CD14-positive monocyte (primary cell): ENCODE data around the gene SORBS2. TPM values are rescaled to one million over a fixed set of nuclear protein-coding genes. Genes with fewer than 3 reads are reported as not detected.

Source experiments
- DNase-seq, 3 donors: peaks; one replicate each; pipeline ENCODE4 v3.0.0-alpha.2; 2011 to 2022
- H2AFZ ChIP-seq: 2 replicates; pipeline ENCODE4 v1.6.0; 2012; ENCODE audit warnings: mild to moderate bottlenecking, low read depth, low read length, inconsistent platforms; ENCODE audit not compliant: insufficient read depth, poor library complexity, severe bottlenecking
- H3K27ac ChIP-seq, 2 donors: 1 replicate in 1 of 2; 2 replicates in 1 of 2; pipeline ENCODE4 v1.5.1; 2012 to 2013; ENCODE audit warnings: low read length in 2 of 2, control low read depth in 1 of 2, inconsistent platforms in 1 of 2, low read depth in 1 of 2, mild to moderate bottlenecking in 1 of 2
- H3K27me3 ChIP-seq, 2 donors: one replicate each; pipeline versions ENCODE4 v1.6.0 to v1.6.1; 2011 to 2013; ENCODE audit warnings: low read length in 2 of 2; ENCODE audit not compliant: control insufficient read depth in 2 of 2, insufficient read depth in 2 of 2
- H3K36me3 ChIP-seq, 2 donors: replicated peaks in 1 of 2; 1 replicate in 1 of 2; 2 replicates in 1 of 2; pipeline versions ENCODE4 v1.5.1 to v1.6.1; 2012 to 2013; ENCODE audit warnings: low read length in 2 of 2, control low read depth in 1 of 2, inconsistent platforms in 1 of 2, mild to moderate bottlenecking in 1 of 2; ENCODE audit not compliant: insufficient read depth in 2 of 2, control insufficient read depth in 1 of 2
- H3K4me1 ChIP-seq, 2 donors: 1 replicate in 1 of 2; 2 replicates in 1 of 2; pipeline versions ENCODE4 v1.5.1 to v1.6.1; 2012 to 2013; ENCODE audit warnings: low read length in 2 of 2, control low read depth in 1 of 2, inconsistent platforms in 1 of 2, mild to moderate bottlenecking in 1 of 2, moderate library complexity in 1 of 2; ENCODE audit not compliant: insufficient read depth in 2 of 2, control insufficient read depth in 1 of 2
- H3K4me2 ChIP-seq: replicated peaks from 2 replicates; pipeline ENCODE3; 2012; ENCODE audit warnings: low read length, moderate library complexity, mild to moderate bottlenecking; ENCODE audit not compliant: poor library complexity, severe bottlenecking; ENCODE audit errors: extremely low read depth
- H3K4me3 ChIP-seq, 3 experiments: fragments of 200-600 bp in 1 of 3; sonication (generic) in 1 of 3; replicated peaks in 1 of 3; 1 replicate in 2 of 3; 2 replicates in 1 of 3; pipeline ENCODE4 v1.5.1; 2011 to 2013; ENCODE audit warnings: low read length in 3 of 3, mild to moderate bottlenecking in 3 of 3, control low read depth in 2 of 3, low read depth in 2 of 3, inconsistent platforms in 1 of 3, moderate library complexity in 1 of 3
- H3K79me2 ChIP-seq: 2 replicates; pipeline ENCODE4 v1.6.0; 2012; ENCODE audit warnings: mild to moderate bottlenecking, control low read depth, inconsistent platforms, low read length, moderate library complexity; ENCODE audit not compliant: insufficient read depth
- H3K9ac ChIP-seq: 2 replicates; pipeline ENCODE4 v1.6.0; 2017; ENCODE audit warnings: low read length, mild to moderate bottlenecking; ENCODE audit not compliant: insufficient read depth, poor library complexity, severe bottlenecking
- H3K9me3 ChIP-seq, 2 donors: replicated peaks in 1 of 2; 1 replicate in 1 of 2; 2 replicates in 1 of 2; pipeline versions ENCODE4 v1.5.1 to v1.6.1; 2012 to 2013; ENCODE audit warnings: low read length in 2 of 2, control low read depth in 1 of 2; ENCODE audit not compliant: control insufficient read depth in 1 of 2, insufficient read depth in 1 of 2
- H4K20me1 ChIP-seq: 2 replicates; pipeline ENCODE4 v1.6.0; 2012; ENCODE audit warnings: mild to moderate bottlenecking, low read length, control low read depth, moderate library complexity; ENCODE audit not compliant: insufficient read depth
- H3K27ac Mint-ChIP-seq, 7 donors: one replicate each; pipeline ENCODE4 v1.8.0; 2020; ENCODE audit warnings: mild to moderate bottlenecking in 7 of 7, mixed read lengths in 7 of 7, moderate library complexity in 6 of 7, inconsistent platforms in 2 of 7
- H3K27me3 Mint-ChIP-seq, 3 donors: one replicate each; pipeline ENCODE4 v1.8.0; 2021 to 2022; ENCODE audit warnings: low read depth in 3 of 3, mild to moderate bottlenecking in 3 of 3, mixed read lengths in 3 of 3, moderate library complexity in 3 of 3, inconsistent platforms in 1 of 3
- H3K36me3 Mint-ChIP-seq, 2 donors: one replicate each; pipeline ENCODE4 v1.8.0; 2020; ENCODE audit warnings: mixed read lengths in 2 of 2, inconsistent platforms in 1 of 2, mild to moderate bottlenecking in 1 of 2
- H3K4me1 Mint-ChIP-seq: one replicate; pipeline ENCODE4 v1.8.0; 2020; ENCODE audit warnings: mild to moderate bottlenecking, mixed read lengths
- H3K4me3 Mint-ChIP-seq, 2 donors: one replicate each; pipeline ENCODE4 v1.8.0; 2020; ENCODE audit warnings: mild to moderate bottlenecking in 2 of 2, mixed read lengths in 2 of 2, moderate library complexity in 1 of 2
- H3K9me3 Mint-ChIP-seq, 7 donors: one replicate each; pipeline ENCODE4 v1.8.0; 2020 to 2022; ENCODE audit warnings: mixed read lengths in 7 of 7, mild to moderate bottlenecking in 6 of 7, moderate library complexity in 6 of 7, inconsistent platforms in 2 of 7
- WGBS: methylation state at CpG from one replicate; pipeline ENCODE4 v1.1.5; 2013; ENCODE audit warnings: missing lambda C conversion rate; ENCODE audit not compliant: insufficient coverage; 5-methylcytosine and 5-hydroxymethylcytosine counted together
- intact Hi-C, 2 donors: fragments of 100-400 bp; cut with micrococcal nuclease; formaldehyde crosslinking; loops; one replicate each; pipeline versions ENCODE4 v1.15.0 to v1.15.1; 2023
- polyA plus RNA-seq, 3 donors: library from polyadenylated mRNA; depleted of rRNA in 1 of 3; unstranded in 2 of 3; stranded (reverse) in 1 of 3; fragments of 300-500 nt in 2 of 3; fragments of >200 nt in 1 of 3; fragmentation: Illumina TruSeq in 2 of 3; gene quantifications; 1 replicate in 2 of 3; 2 replicates in 1 of 3; pipeline ENCODE4 v1.2.3, GENCODE V29; 2012 to 2021
- TF ChIP-seq, protein P1 (sequence below): fragments of 200-600 bp; IDR thresholded peaks from one replicate; pipeline ENCODE4 v1.8.0; 2022; ENCODE audit warnings: antibody characterized with exemption, mild to moderate bottlenecking

Gene SORBS2
- polyA plus RNA-seq, 3 donors = not detected

DNA sequence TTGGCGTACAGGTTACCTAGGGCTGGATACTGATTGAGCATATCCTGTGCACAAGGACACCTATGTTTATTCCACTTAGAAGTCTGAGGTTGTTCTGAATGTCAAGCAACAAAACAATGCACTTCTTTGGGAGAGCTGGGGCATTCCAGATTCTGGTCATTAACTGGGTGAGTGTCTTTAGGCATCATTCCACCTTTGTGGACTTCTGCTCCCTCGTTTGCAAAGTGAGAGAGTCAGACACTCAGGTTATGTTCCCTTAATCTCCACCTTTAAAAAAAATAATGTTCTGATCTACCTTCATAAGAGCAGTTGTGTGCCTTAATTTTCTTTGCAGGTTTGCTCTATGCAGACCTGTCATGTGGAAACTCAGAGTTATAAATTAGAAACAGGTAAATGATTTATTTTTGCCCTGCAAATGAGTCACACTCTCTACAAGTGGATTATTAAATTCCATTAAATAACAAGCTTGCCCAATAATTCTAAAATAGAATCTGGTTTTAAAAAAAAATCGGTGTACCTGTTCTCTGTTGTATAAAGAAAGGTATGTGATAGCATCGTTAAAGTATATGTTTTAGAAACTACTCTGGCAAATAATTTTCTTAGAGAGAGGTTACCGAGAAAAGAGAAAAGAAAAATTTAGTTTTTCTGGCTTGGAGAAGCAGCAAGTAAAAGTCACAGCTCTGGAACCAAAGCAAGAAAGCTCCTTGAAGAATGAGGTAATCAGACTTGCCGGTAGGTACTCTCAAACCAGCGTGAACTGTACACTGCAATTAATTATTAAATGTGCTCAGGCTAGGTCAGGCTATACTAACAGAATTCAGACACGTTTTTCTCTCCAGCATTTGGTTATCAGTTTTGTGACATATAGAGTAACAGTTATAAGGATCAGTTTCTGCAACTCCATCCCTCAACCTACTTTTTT is 93.2 kb downstream of the SORBS2 start:
- H3K27ac ChIP-seq = no peak overlapping the region
- H3K79me2 ChIP-seq = no peaks in the 10 kb centered on the region
- H3K27ac Mint-ChIP-seq = no peak overlapping the region
- intact Hi-C loops = no loop called here
- no peak overlapping the region for H2AFZ ChIP-seq
- 100% methylated on average over 3 of the region's 8 CpGs for WGBS
- H3K36me3 ChIP-seq = no peaks in the 10 kb centered on the region
- TF ChIP-seq, protein P1, sequence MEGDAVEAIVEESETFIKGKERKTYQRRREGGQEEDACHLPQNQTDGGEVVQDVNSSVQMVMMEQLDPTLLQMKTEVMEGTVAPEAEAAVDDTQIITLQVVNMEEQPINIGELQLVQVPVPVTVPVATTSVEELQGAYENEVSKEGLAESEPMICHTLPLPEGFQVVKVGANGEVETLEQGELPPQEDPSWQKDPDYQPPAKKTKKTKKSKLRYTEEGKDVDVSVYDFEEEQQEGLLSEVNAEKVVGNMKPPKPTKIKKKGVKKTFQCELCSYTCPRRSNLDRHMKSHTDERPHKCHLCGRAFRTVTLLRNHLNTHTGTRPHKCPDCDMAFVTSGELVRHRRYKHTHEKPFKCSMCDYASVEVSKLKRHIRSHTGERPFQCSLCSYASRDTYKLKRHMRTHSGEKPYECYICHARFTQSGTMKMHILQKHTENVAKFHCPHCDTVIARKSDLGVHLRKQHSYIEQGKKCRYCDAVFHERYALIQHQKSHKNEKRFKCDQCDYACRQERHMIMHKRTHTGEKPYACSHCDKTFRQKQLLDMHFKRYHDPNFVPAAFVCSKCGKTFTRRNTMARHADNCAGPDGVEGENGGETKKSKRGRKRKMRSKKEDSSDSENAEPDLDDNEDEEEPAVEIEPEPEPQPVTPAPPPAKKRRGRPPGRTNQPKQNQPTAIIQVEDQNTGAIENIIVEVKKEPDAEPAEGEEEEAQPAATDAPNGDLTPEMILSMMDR = no peak
- H3K4me1 ChIP-seq = no peaks in the 10 kb centered on the region
- H4K20me1 ChIP-seq = no peaks in the 10 kb centered on the region
- H3K9me3 ChIP-seq = no peaks in the 10 kb centered on the region
- DNase-seq = no peak
- no peak overlapping the region for H3K4me2 ChIP-seq
- no peak overlapping the region for H3K4me3 ChIP-seq
- H3K27me3 Mint-ChIP-seq = peaks cover 10 to 20% (median 13%) of the 10 kb centered on the region in 3 donors
- H3K9me3 Mint-ChIP-seq = peaks cover 0 to 5% (median 0%) of the 10 kb centered on the region in 7 donors
- no peaks in the 10 kb centered on the region for H3K36me3 Mint-ChIP-seq
- H3K9ac ChIP-seq = no peak overlapping the region
- peaks cover 6% of the 10 kb centered on the region for H3K4me1 Mint-ChIP-seq
- no peak overlapping the region for H3K4me3 Mint-ChIP-seq
- peaks cover 2 to 4% of the 10 kb centered on the region in 2 donors for H3K27me3 ChIP-seq

DNA sequence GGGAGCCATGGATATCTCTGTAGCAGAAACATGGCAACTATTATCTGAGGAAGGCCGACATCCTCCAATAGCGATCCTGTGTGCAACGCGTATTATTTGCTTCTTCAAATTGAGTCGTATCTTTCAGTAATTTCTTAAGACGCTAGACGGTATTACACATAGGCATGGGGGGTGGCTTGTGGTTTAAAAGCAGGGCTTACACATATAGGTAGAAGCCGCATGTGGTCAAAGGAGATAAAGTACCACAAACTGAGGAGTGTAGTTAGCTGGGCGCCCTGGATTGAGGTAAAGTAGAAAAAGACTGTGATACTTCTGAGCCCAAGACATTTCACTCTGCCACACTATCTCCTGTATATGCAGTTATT is 94.6 kb downstream of the SORBS2 start:
- no peak overlapping the region for H3K4me3 Mint-ChIP-seq
- H3K27me3 ChIP-seq = peaks cover 2 to 4% of the 10 kb centered on the region in 2 donors
- no peaks in the 10 kb centered on the region for H3K36me3 Mint-ChIP-seq
- no peaks in the 10 kb centered on the region for H4K20me1 ChIP-seq
- no peaks in the 10 kb centered on the region for H3K36me3 ChIP-seq
- 96% methylated on average over 7 of the region's 9 CpGs for WGBS
- no peak overlapping the region for H3K4me3 ChIP-seq
- no peaks in the 10 kb centered on the region for H3K9me3 ChIP-seq
- peaks cover 13 to 20% (median 18%) of the 10 kb centered on the region in 3 donors for H3K27me3 Mint-ChIP-seq
- TF ChIP-seq, protein P1 = no peak
- intact Hi-C loops = no loop called here
- peaks cover 0 to 5% (median 0%) of the 10 kb centered on the region in 7 donors for H3K9me3 Mint-ChIP-seq
- no peaks in the 10 kb centered on the region for H3K4me1 Mint-ChIP-seq
- DNase-seq = no peak
- H3K4me2 ChIP-seq = no peak overlapping the region
- no peaks in the 10 kb centered on the region for H3K79me2 ChIP-seq
- H2AFZ ChIP-seq = no peak overlapping the region
- no peak overlapping the region for H3K9ac ChIP-seq
- H3K4me1 ChIP-seq = no peaks in the 10 kb centered on the region
- H3K27ac Mint-ChIP-seq = no peak overlapping the region
- H3K27ac ChIP-seq = no peak overlapping the region
